Smooth muscle cell (in vitro differentiated cells): ENCODE data around the gene HMG20A. TPM values are rescaled to one million over a fixed set of nuclear protein-coding genes. Genes with fewer than 3 reads are reported as not detected.

Source experiments
- DNase-seq: peaks from one replicate; lab custom pipeline; 2025; ENCODE audit not compliant: unreplicated experiment; lab: John Stamatoyannopoulos, UW
- H2AFZ ChIP-seq: fragments of 200-600 bp; sonication (generic); 2 replicates; pipeline ENCODE4 v1.6.0; 2016; ENCODE audit warnings: antibody characterized with exemption, low read depth, mild to moderate bottlenecking
- H3F3A ChIP-seq: fragments of 200-600 bp; sonication (generic); 2 replicates; pipeline ENCODE4 v1.6.0; 2017; ENCODE audit warnings: antibody characterized with exemption, low read depth
- H3K27ac ChIP-seq: fragments of 200-600 bp; sonication (generic); 2 replicates; pipeline ENCODE4 v1.5.1; 2016; ENCODE audit warnings: low read depth, mild to moderate bottlenecking
- H3K27me3 ChIP-seq: fragments of 200-600 bp; sonication (generic); 2 replicates; pipeline ENCODE4 v1.6.1; 2016; ENCODE audit warnings: low read depth, mild to moderate bottlenecking
- H3K36me3 ChIP-seq: fragments of 200-600 bp; sonication (generic); 2 replicates; pipeline ENCODE4 v1.5.1; 2016; ENCODE audit warnings: low read depth
- H3K4me1 ChIP-seq: fragments of 200-600 bp; sonication (generic); 2 replicates; pipeline ENCODE4 v1.5.1; 2016; ENCODE audit warnings: low read depth
- H3K4me2 ChIP-seq: fragments of 200-600 bp; sonication (generic); 2 replicates; pipeline ENCODE4 v1.6.0; 2016; ENCODE audit warnings: mild to moderate bottlenecking
- H3K4me3 ChIP-seq: fragments of 200-600 bp; sonication (generic); 2 replicates; pipeline ENCODE4 v1.5.1; 2016; ENCODE audit warnings: mild to moderate bottlenecking
- H3K79me2 ChIP-seq: fragments of 200-600 bp; sonication (generic); 2 replicates; pipeline ENCODE4 v1.6.0; 2016; ENCODE audit warnings: low read depth, mild to moderate bottlenecking
- H3K9ac ChIP-seq: fragments of 200-600 bp; sonication (generic); 2 replicates; pipeline ENCODE4 v1.6.0; 2016; ENCODE audit warnings: low read depth
- H3K9me3 ChIP-seq: fragments of 200-600 bp; sonication (generic); replicated peaks from 2 replicates; pipeline ENCODE4 v1.5.1; 2016; ENCODE audit warnings: low read depth
- H4K20me1 ChIP-seq: fragments of 200-600 bp; sonication (generic); 2 replicates; pipeline ENCODE4 v1.6.0; 2016; ENCODE audit warnings: low read depth
- CTCF ChIP-seq: fragments of 200-600 bp; sonication (generic); IDR thresholded peaks from 2 replicates; pipeline ENCODE4 v1.5.1; 2017; ENCODE audit warnings: borderline replicate concordance, mild to moderate bottlenecking, antibody characterized with exemption; ENCODE audit not compliant: insufficient read depth, poor library complexity, severe bottlenecking
- WGBS: methylation state at CpG from one replicate; pipeline ENCODE4 v1.1.7; 2016; ENCODE audit warnings: low lambda C conversion rate; 5-methylcytosine and 5-hydroxymethylcytosine counted together
- polyA plus RNA-seq: library from polyadenylated mRNA; unstranded; fragments of >200 nt; fragmentation: Nextera tagmentation; extraction: Ambion mirVana; gene quantifications from 2 replicates; pipeline ENCODE4 v1.2.1, GENCODE V29; 2016
- total RNA-seq: library from RNA; depleted of rRNA; stranded (reverse); fragments of >200 nt; gene quantifications from 2 replicates; pipeline ENCODE4 v1.2.3, GENCODE V29; 2014

The HMG20A gene
- total RNA-seq (30.2 and 40.3 TPM in 2 replicates), polyA plus RNA-seq (20.5 and 22.9 TPM in 2 replicates)

GRCh38 chr15:77420610-77421369 is at the start of gene HMG20A:
Gene HMG20A (plus strand): TSS chr15:77420888. CDS start chr15:77458408, 37,520 bp downstream.
- Histone ChIP-seq H3K9me3 (no peaks in the 10 kb centered on the region), H3K27me3 (no peaks in the 10 kb centered on the region), H3K4me3 (peak within 1 kb of the TSS; percentile 88), H4K20me1 (peaks cover 56% of the 10 kb centered on the region), H2AFZ (peak within 1 kb of the TSS; percentile 95), H3K27ac (peak within 1 kb of the TSS; percentile 93), H3K9ac (peak within 1 kb of the TSS; percentile 94), H3K4me2 (peak within 1 kb of the TSS; percentile 91), H3K79me2 (peaks cover 86% of the 10 kb centered on the region), H3F3A (no peaks in the 10 kb centered on the region), H3K36me3 (no peaks in the 10 kb centered on the region), H3K4me1 (peaks cover 36% of the 10 kb centered on the region)
- no peak for DNase-seq
- WGBS, result under 1% methylated on average over 23 of the region's 25 CpGs
- TF ChIP-seq CTCF, result no peak

- Histone ChIP-seq H3F3A (no peaks in the 10 kb centered on the region), H3K79me2 (peaks cover 74% of the 10 kb centered on the region), H3K9me3 (no peaks in the 10 kb centered on the region), H3K4me3 (no peak overlapping the region), H3K4me2 (no peak overlapping the region), H3K9ac (no peak overlapping the region), H2AFZ (no peak overlapping the region), H4K20me1 (peaks cover 85% of the 10 kb centered on the region), H3K27me3 (no peaks in the 10 kb centered on the region), H3K4me1 (no peaks in the 10 kb centered on the region), H3K27ac (no peak overlapping the region), H3K36me3 (no peaks in the 10 kb centered on the region)
- 100% methylated on average over 5 of the region's 5 CpGs for WGBS
- no peak for TF ChIP-seq CTCF
- no peak for DNase-seq
Observed at GRCh38 chr15:77371850-77372563, 48.7 kb upstream of the HMG20A start.

GRCh38 chr15:77373441-77373840 is 47.2 kb upstream of the HMG20A start:
- Histone ChIP-seq H3K27ac (no peak overlapping the region), H3F3A (no peaks in the 10 kb centered on the region), H4K20me1 (peaks cover 77% of the 10 kb centered on the region), H3K4me3 (no peak overlapping the region), H3K79me2 (peaks cover 84% of the 10 kb centered on the region), H3K27me3 (no peaks in the 10 kb centered on the region), H3K4me2 (no peak overlapping the region), H3K9ac (no peak overlapping the region), H3K36me3 (no peaks in the 10 kb centered on the region), H3K4me1 (no peaks in the 10 kb centered on the region), H2AFZ (no peak overlapping the region), H3K9me3 (no peaks in the 10 kb centered on the region)
- 70% methylated on average over 4 of the region's 4 CpGs for WGBS
- TF ChIP-seq CTCF, result no peak
- DNase-seq, result no peak
